ENCODE measurements around the gene CLK4. TPM values are rescaled to one million over a fixed set of nuclear protein-coding genes. Genes with fewer than 3 reads are reported as not detected.

CLK4 gene
- total RNA-seq, 4 donors from 2014 or later, result 33.5 to 59.0 (median 41.5) TPM

DNA sequence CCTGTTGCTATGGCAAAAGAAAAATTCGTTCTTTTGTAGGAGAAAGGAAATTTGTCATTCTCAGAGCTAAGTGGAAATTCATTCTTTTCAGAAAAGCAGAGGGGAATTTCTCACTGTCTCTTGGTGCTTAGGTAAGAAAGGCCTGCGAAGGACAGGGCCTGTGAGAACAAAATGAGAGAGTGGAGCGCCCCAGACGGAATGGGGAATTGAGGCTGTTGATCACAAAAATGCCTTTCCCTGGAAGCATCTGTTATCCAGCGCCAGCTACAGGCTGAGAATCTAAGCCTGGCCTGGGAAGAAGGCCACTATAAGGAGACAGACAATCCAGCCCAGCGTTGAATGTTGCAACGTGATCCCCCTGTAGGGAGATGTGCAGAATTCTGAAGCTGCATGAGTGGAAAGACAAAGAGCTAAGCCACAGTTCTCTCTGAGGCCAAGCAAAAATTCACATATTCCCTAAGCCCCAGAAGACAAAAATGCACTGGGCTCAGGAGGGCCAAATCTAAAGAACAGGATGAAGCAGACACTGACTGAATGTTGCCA is 44.8 kb upstream of the CLK4 start:
- Histone ChIP-seq H3K27ac (no peak overlapping the region), H3K9me3 (no peaks in the 10 kb centered on the region), H3K4me3 (no peak overlapping the region), H3K27me3 (no peaks in the 10 kb centered on the region), H3K36me3 (no peaks in the 10 kb centered on the region), H3K4me1 (no peaks in the 10 kb centered on the region)
- no peak for DNase-seq
- no peak for TF ChIP-seq POLR2A (IDR thresholded peaks at IDR 0.05)
- TF ChIP-seq, protein P1, sequence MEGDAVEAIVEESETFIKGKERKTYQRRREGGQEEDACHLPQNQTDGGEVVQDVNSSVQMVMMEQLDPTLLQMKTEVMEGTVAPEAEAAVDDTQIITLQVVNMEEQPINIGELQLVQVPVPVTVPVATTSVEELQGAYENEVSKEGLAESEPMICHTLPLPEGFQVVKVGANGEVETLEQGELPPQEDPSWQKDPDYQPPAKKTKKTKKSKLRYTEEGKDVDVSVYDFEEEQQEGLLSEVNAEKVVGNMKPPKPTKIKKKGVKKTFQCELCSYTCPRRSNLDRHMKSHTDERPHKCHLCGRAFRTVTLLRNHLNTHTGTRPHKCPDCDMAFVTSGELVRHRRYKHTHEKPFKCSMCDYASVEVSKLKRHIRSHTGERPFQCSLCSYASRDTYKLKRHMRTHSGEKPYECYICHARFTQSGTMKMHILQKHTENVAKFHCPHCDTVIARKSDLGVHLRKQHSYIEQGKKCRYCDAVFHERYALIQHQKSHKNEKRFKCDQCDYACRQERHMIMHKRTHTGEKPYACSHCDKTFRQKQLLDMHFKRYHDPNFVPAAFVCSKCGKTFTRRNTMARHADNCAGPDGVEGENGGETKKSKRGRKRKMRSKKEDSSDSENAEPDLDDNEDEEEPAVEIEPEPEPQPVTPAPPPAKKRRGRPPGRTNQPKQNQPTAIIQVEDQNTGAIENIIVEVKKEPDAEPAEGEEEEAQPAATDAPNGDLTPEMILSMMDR (IDR thresholded peaks at IDR 0.05), result no peak

DNA sequence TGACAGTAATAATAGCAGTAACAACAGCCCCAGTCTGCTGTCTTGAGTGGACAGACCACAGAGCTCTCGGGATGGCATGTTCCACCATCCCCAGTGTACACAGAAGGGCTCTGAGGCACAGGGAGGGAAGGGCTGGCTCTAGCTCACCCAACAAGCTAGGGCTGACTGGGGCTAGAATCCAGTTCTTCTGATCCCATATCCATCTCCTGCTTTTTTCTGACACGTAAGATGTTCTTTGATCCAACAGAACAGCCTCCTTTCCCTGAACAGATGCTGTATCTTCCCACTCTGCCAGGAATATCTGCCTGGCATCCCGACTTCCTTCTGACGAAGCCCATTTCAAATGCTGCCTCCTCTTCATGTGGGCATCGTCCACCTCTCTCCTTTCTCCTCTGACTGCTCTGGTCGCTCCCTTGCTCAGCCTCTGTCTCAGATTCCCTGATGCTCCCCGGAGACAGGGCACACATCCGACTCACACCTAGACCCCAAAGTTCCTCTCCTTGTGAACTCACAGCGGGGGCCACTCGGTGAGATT is 43.6 kb upstream of the CLK4 start:
- DNase-seq, result no peak
- Histone ChIP-seq H3K27ac (no peak overlapping the region), H3K4me3 (no peak overlapping the region), H3K27me3 (no peaks in the 10 kb centered on the region), H3K4me1 (no peaks in the 10 kb centered on the region), H3K36me3 (no peaks in the 10 kb centered on the region), H3K9me3 (no peaks in the 10 kb centered on the region)
- no peak for TF ChIP-seq POLR2A (IDR thresholded peaks at IDR 0.05)
- TF ChIP-seq, protein P1 (IDR thresholded peaks at IDR 0.05), result no peak

DNA sequence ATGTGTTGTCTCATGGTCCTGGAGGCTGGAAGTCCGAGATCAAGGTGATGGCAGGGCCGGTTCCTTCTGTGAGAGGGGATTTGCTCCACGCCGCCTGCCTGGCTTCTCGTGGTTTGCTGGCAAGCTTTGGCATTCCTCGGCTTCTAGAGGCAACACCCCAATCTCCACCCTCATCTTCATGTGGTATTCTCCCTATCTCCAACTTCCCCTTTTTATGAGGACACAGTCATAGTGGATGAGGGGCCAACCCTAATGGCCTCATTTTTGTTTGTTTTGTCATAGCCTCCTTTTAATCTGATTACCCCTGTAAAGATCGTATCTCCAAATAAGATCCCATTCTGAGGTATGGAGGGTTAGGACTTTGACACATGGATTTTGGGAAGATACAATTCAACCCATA is 41.7 kb upstream of the CLK4 start:
- Histone ChIP-seq H3K4me1 (no peaks in the 10 kb centered on the region), H3K27ac (no peak overlapping the region), H3K4me3 (no peak overlapping the region), H3K27me3 (no peaks in the 10 kb centered on the region), H3K36me3 (no peaks in the 10 kb centered on the region), H3K9me3 (no peaks in the 10 kb centered on the region)
- DNase-seq, result no peak
- TF ChIP-seq, protein P1 (IDR thresholded peaks at IDR 0.05), result no peak
- no peak for TF ChIP-seq POLR2A (IDR thresholded peaks at IDR 0.05)

DNA sequence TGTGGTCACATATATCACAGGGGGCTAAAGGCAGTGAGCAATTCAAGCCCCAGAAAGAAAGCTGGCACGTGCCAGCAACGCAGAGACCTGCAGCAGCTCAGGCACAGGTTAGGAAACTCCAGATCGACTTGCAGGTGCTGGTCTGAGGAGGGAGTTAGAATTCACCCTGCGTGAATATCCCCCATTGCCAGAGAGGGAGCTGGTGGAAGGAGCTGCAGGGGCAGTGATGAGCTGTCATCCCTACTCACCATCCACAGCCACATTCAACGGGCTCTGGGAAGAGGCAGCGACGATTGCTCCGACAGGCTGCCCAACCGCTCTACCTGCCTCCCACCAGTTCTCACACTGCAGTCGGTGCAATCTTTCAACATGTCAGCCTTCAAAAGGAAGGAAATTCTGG is 40.8 kb upstream of the CLK4 start:
- no peaks in the 10 kb centered on the region for H3K9me3 ChIP-seq
- H3K4me1 ChIP-seq, result no peaks in the 10 kb centered on the region
- H3K27ac ChIP-seq, result no peak overlapping the region
- no peak for DNase-seq
- no peaks in the 10 kb centered on the region for H3K36me3 ChIP-seq
- TF ChIP-seq POLR2A (IDR thresholded peaks at IDR 0.05), result no peak
- TF ChIP-seq, protein P1 (IDR thresholded peaks at IDR 0.05), result no peak
- no peaks in the 10 kb centered on the region for H3K27me3 ChIP-seq
- H3K4me3 ChIP-seq, result no peak overlapping the region

DNA sequence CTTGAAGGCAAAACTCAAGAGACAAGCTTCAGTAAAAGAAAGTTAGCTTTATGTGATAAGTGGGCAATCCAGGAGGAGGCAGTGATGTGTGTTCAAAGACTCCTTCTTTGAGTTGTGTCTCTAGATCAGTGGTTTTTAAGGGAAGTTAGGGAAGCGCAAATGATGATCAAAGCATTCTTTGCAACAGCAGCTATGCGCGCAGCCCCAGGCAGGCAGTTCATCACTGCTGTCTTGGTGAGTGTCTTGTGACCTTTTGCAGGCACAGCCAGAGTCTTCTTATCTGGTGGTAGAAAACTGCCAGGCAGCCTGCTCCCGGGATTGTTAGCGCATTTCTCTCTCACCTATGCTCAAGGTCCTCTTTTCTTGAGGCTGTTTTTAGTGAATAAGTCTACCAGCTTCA is 40.3 kb upstream of the CLK4 start:
- TF ChIP-seq POLR2A (IDR thresholded peaks at IDR 0.05), result no peak
- TF ChIP-seq, protein P1 (IDR thresholded peaks at IDR 0.05), result no peak
- no peak overlapping the region for H3K4me3 ChIP-seq
- H3K36me3 ChIP-seq, result no peaks in the 10 kb centered on the region
- H3K9me3 ChIP-seq, result no peaks in the 10 kb centered on the region
- no peak overlapping the region for H3K27ac ChIP-seq
- H3K27me3 ChIP-seq, result no peaks in the 10 kb centered on the region
- no peaks in the 10 kb centered on the region for H3K4me1 ChIP-seq
- DNase-seq, result no peak

DNA sequence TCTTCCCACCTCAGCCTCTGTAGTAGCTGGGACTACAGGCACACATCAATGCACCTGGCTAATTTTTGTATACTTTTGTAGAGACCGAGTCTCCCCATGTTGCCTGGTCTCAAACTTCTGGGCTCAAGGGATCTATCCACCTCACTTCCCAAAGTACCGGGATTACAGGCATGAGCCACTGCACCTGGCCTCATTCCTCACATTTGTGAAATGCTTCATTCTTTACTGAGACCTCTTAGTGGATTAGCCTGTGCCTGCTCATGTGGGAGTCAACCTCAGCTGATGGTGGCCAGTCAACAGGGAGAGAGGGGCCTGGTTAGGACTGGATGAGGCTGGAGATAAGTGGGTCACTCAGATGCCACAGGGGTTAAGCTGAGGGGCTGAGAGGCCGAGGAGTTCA is 37.3 kb upstream of the CLK4 start:
- no peaks in the 10 kb centered on the region for H3K27me3 ChIP-seq
- no peaks in the 10 kb centered on the region for H3K4me1 ChIP-seq
- H3K9me3 ChIP-seq, result no peaks in the 10 kb centered on the region
- no peak for TF ChIP-seq POLR2A (IDR thresholded peaks at IDR 0.05)
- TF ChIP-seq, protein P1 (IDR thresholded peaks at IDR 0.05), result no peak
- H3K36me3 ChIP-seq, result no peaks in the 10 kb centered on the region
- no peak for DNase-seq
- no peak overlapping the region for H3K4me3 ChIP-seq
- H3K27ac ChIP-seq, result no peak overlapping the region
